ENCODE data around the gene IGSF3. TPM values are rescaled to one million over a fixed set of nuclear protein-coding genes. Genes with fewer than 3 reads are reported as not detected.
"Not testable (repeated sequence)": the region's sequence is repeated elsewhere in the genome, so short reads cannot be mapped to it uniquely, and the experiment has no call there.

The IGSF3 gene
- total RNA-seq, 2 experiments from 2014 or later, result 0.08 to 0.22 TPM

DNA sequence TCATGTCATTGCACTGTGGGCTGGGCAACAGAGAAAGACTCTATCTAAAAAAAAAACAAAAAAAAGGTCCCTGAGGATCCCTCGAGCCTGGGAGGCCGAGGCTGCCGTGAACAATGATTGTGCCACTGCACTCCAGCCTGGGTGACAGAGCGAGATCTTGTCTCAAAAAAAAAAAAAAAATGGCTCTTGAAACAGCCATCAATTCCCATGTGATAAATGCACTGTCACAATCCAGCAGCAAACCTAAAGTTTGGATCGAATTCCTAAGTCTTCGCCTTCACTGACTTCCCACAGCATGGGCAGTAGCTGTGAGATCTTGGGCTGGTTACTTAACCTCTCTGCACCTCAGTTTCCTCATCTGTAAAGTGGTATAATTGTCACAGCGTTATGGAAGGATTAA, 43.5 kb downstream of the IGSF3 start:
- no peak for DNase-seq
- POLR2A ChIA-PET, result no interaction called here
- Histone ChIP-seq H3K27ac (ENCODE audit: low read depth in 1 of 2, low read length in 2 of 2) (no peak overlapping the region), H3K27me3 (ENCODE audit: control insufficient read depth in 1 of 2, insufficient read depth in 2 of 2, low read length in 2 of 2) (no peaks in the 10 kb centered on the region), H3K4me1 (ENCODE audit: insufficient read depth, low read length) (no peaks in the 10 kb centered on the region), H3K36me3 (ENCODE audit: insufficient read depth, low read length) (no peaks in the 10 kb centered on the region), H3K9me3 (ENCODE audit: control insufficient read depth in 1 of 2, insufficient read depth in 1 of 2, low read length in 2 of 2) (no peaks in the 10 kb centered on the region), H3K4me3 (ENCODE audit: low read length) (no peak overlapping the region)
- no peaks in the 10 kb centered on the region for H3K4me1 Mint-ChIP-seq (ENCODE audit: low read depth)
- no peak for TF ChIP-seq CTCF (IDR thresholded peaks at IDR 0.05)
- H3K27ac Mint-ChIP-seq, result no peak overlapping the region
- intact Hi-C loops (cut with DNase I, micrococcal nuclease), result no loop called here
- CTCF ChIA-PET, result no interaction called here
- H3K4me3 Mint-ChIP-seq, result no peak overlapping the region
- no peaks in the 10 kb centered on the region for H3K36me3 Mint-ChIP-seq (ENCODE audit: low read depth)
- H3K27me3 Mint-ChIP-seq, result peaks cover 2% of the 10 kb centered on the region
- peaks cover 2% of the 10 kb centered on the region for H3K9me3 Mint-ChIP-seq
- no peak for ATAC-seq (ENCODE audit: poor library complexity)

GRCh38 chr1:116622496-116622895, 45.0 kb downstream of the IGSF3 start:
- H3K27me3 Mint-ChIP-seq; ATAC-seq (ENCODE audit: poor library complexity); H3K27ac ChIP-seq (ENCODE audit: low read depth in 1 of 2, low read length in 2 of 2); CTCF ChIA-PET; H3K4me1 Mint-ChIP-seq (ENCODE audit: low read depth); H3K36me3 ChIP-seq (ENCODE audit: insufficient read depth, low read length); H3K9me3 ChIP-seq (ENCODE audit: control insufficient read depth in 1 of 2, insufficient read depth in 1 of 2, low read length in 2 of 2); H3K9me3 Mint-ChIP-seq; intact Hi-C loops (cut with DNase I, micrococcal nuclease); H3K4me3 ChIP-seq (ENCODE audit: low read length); H3K36me3 Mint-ChIP-seq (ENCODE audit: low read depth); H3K4me3 Mint-ChIP-seq; H3K4me1 ChIP-seq (ENCODE audit: insufficient read depth, low read length); H3K27ac Mint-ChIP-seq; H3K27me3 ChIP-seq (ENCODE audit: control insufficient read depth in 1 of 2, insufficient read depth in 2 of 2, low read length in 2 of 2); DNase-seq: not testable (repeated sequence)
- POLR2A ChIA-PET, result interaction anchor here (0.6 kb wide), 1 partner anchor 274 kb away, joined by 3 read pairs; no protein-coding TSS in a partner anchor

DNA sequence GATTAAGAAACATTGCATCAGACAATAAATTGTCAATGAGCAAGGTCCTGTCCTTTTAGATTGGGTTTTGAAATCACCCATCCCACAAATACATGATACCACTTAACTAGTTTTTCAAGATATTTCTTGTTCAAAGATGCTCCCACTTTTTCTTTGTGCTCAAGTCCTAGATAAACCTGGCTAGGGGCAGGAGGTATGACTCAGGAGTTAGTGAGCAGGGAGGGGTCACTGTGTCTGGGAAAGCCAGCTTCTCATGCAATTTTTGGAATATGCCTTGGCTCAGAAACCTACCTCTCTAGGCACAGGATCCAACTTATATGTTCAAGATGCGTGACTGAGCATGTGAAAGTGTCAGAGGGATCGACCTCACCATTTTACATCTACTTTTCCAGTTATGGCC, 45.8 kb downstream of the IGSF3 start:
- POLR2A ChIA-PET, result interaction anchor here (0.6 kb wide), 1 partner anchor 273 kb away, joined by 3 read pairs; no protein-coding TSS in a partner anchor
- H3K4me1 Mint-ChIP-seq (ENCODE audit: low read depth); H3K9me3 Mint-ChIP-seq; H3K27ac ChIP-seq (ENCODE audit: low read depth in 1 of 2, low read length in 2 of 2); CTCF ChIA-PET; H3K4me1 ChIP-seq (ENCODE audit: insufficient read depth, low read length); H3K27me3 Mint-ChIP-seq; DNase-seq; H3K4me3 ChIP-seq (ENCODE audit: low read length); ATAC-seq (ENCODE audit: poor library complexity); H3K36me3 ChIP-seq (ENCODE audit: insufficient read depth, low read length); H3K9me3 ChIP-seq (ENCODE audit: control insufficient read depth in 1 of 2, insufficient read depth in 1 of 2, low read length in 2 of 2); H3K4me3 Mint-ChIP-seq; H3K36me3 Mint-ChIP-seq (ENCODE audit: low read depth); intact Hi-C loops (cut with DNase I, micrococcal nuclease); H3K27me3 ChIP-seq (ENCODE audit: control insufficient read depth in 1 of 2, insufficient read depth in 2 of 2, low read length in 2 of 2); H3K27ac Mint-ChIP-seq: not testable (repeated sequence)

- H3K4me3 Mint-ChIP-seq; H3K27ac ChIP-seq (ENCODE audit: low read depth in 1 of 2, low read length in 2 of 2); H3K27me3 ChIP-seq (ENCODE audit: control insufficient read depth in 1 of 2, insufficient read depth in 2 of 2, low read length in 2 of 2); ATAC-seq (ENCODE audit: poor library complexity); H3K36me3 ChIP-seq (ENCODE audit: insufficient read depth, low read length); POLR2A ChIA-PET; intact Hi-C loops (cut with DNase I, micrococcal nuclease); H3K4me1 ChIP-seq (ENCODE audit: insufficient read depth, low read length); H3K36me3 Mint-ChIP-seq (ENCODE audit: low read depth); H3K4me3 ChIP-seq (ENCODE audit: low read length); H3K4me1 Mint-ChIP-seq (ENCODE audit: low read depth); H3K9me3 ChIP-seq (ENCODE audit: control insufficient read depth in 1 of 2, insufficient read depth in 1 of 2, low read length in 2 of 2); DNase-seq; H3K27ac Mint-ChIP-seq; H3K27me3 Mint-ChIP-seq; H3K9me3 Mint-ChIP-seq; CTCF ChIA-PET: not testable (repeated sequence)
Measured at GRCh38 chr1:116620392-116620791, 47.1 kb downstream of the IGSF3 start.

DNA sequence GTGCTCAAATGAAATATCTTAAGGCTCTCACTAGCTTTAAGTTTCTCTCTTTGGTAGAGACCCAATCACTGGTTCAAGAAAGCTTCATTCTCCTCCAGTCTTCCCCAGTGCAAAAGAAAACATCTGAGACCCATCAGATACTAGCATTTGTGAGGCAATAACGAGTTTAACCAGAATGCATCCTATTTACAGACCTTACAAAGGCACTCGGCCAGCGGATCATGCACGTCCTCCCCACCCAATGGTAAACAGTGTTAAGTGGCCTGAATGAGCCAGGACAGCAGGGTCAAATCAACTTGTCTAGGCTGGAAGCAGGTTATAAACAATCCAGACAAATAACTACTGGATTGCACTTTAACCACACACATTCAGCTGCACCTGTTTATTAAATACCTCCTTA, 48.4 kb downstream of the IGSF3 start:
- H3K27ac ChIP-seq (ENCODE audit: low read depth in 1 of 2, low read length in 2 of 2); H3K27ac Mint-ChIP-seq; ATAC-seq (ENCODE audit: poor library complexity); intact Hi-C loops (cut with DNase I, micrococcal nuclease); H3K4me3 ChIP-seq (ENCODE audit: low read length); H3K27me3 ChIP-seq (ENCODE audit: control insufficient read depth in 1 of 2, insufficient read depth in 2 of 2, low read length in 2 of 2); H3K36me3 ChIP-seq (ENCODE audit: insufficient read depth, low read length); H3K9me3 Mint-ChIP-seq; DNase-seq; H3K27me3 Mint-ChIP-seq; POLR2A ChIA-PET; H3K36me3 Mint-ChIP-seq (ENCODE audit: low read depth); H3K4me1 Mint-ChIP-seq (ENCODE audit: low read depth); H3K9me3 ChIP-seq (ENCODE audit: control insufficient read depth in 1 of 2, insufficient read depth in 1 of 2, low read length in 2 of 2); H3K4me3 Mint-ChIP-seq; H3K4me1 ChIP-seq (ENCODE audit: insufficient read depth, low read length); CTCF ChIA-PET: not testable (repeated sequence)

DNA sequence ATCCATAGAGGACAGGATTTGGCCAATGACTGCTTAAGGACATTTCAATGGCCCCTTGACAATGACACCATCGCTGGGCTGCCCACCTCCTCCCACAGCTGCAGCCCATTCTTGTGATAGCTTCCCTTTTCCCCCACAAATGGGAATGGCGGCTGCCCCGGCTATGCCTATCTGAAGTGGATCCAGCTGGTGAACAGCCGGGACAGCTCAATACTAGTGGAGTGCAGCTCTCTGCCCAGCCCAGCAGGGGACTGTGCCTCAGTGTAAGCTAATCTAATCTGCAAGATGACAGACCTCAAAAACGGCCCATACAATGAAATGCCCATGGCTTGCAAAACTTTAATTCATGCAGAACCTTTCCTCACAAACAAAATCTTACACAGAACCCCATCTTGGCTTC, 49.7 kb downstream of the IGSF3 start:
- H3K9me3 ChIP-seq (ENCODE audit: control insufficient read depth in 1 of 2, insufficient read depth in 1 of 2, low read length in 2 of 2); DNase-seq; H3K27ac Mint-ChIP-seq; H3K27me3 Mint-ChIP-seq; H3K27ac ChIP-seq (ENCODE audit: low read depth in 1 of 2, low read length in 2 of 2); intact Hi-C loops (cut with DNase I, micrococcal nuclease); H3K9me3 Mint-ChIP-seq; ATAC-seq (ENCODE audit: poor library complexity); H3K36me3 Mint-ChIP-seq (ENCODE audit: low read depth); H3K4me3 Mint-ChIP-seq; CTCF ChIA-PET; POLR2A ChIA-PET; H3K4me1 Mint-ChIP-seq (ENCODE audit: low read depth); H3K4me1 ChIP-seq (ENCODE audit: insufficient read depth, low read length); H3K27me3 ChIP-seq (ENCODE audit: control insufficient read depth in 1 of 2, insufficient read depth in 2 of 2, low read length in 2 of 2); H3K4me3 ChIP-seq (ENCODE audit: low read length); H3K36me3 ChIP-seq (ENCODE audit: insufficient read depth, low read length): not testable (repeated sequence)

- H3K4me1 Mint-ChIP-seq (ENCODE audit: low read depth); H3K36me3 ChIP-seq (ENCODE audit: insufficient read depth, low read length); H3K27me3 Mint-ChIP-seq; intact Hi-C loops (cut with DNase I, micrococcal nuclease); H3K9me3 Mint-ChIP-seq; CTCF ChIA-PET; H3K4me3 ChIP-seq (ENCODE audit: low read length); H3K27me3 ChIP-seq (ENCODE audit: control insufficient read depth in 1 of 2, insufficient read depth in 2 of 2, low read length in 2 of 2); H3K36me3 Mint-ChIP-seq (ENCODE audit: low read depth); H3K27ac Mint-ChIP-seq; ATAC-seq (ENCODE audit: poor library complexity); POLR2A ChIA-PET; H3K27ac ChIP-seq (ENCODE audit: low read depth in 1 of 2, low read length in 2 of 2); H3K9me3 ChIP-seq (ENCODE audit: control insufficient read depth in 1 of 2, insufficient read depth in 1 of 2, low read length in 2 of 2); H3K4me3 Mint-ChIP-seq; DNase-seq; H3K4me1 ChIP-seq (ENCODE audit: insufficient read depth, low read length): not testable (repeated sequence)
Measured at GRCh38 chr1:116613825-116614224, 53.7 kb downstream of the IGSF3 start.
